A549 (cell line): ENCODE results near the gene SKI.

Experiments used
- BHLHE40 ChIP-seq: IDR thresholded peaks from 2 replicates; pipeline ENCODE4 v1.6.1; 2012; ENCODE audit warnings: low read depth, low read length, inconsistent platforms
- CBX2 ChIP-seq: fragments of 200-600 bp; sonication (generic); IDR thresholded peaks from 2 replicates; pipeline ENCODE4 v1.6.1; 2016; ENCODE audit warnings: low read depth, mild to moderate bottlenecking, borderline replicate concordance
- CEBPB ChIP-seq, 2 experiments: fragments of >200 bp in 1 of 2; sonication (Bioruptor Twin) in 1 of 2; formaldehyde crosslinking in 1 of 2; IDR thresholded peaks; 2 replicates each; pipeline ENCODE4 v1.6.1; 2012 to 2016
- CHD4 ChIP-seq: fragments of 200-600 bp; sonication (generic); IDR thresholded peaks from 2 replicates; pipeline ENCODE4 v1.6.1; 2016; ENCODE audit warnings: antibody characterized with exemption, mild to moderate bottlenecking, borderline replicate concordance
- EP300 ChIP-seq, 2 experiments: fragments of >200 bp; sonication (Bioruptor Twin); formaldehyde crosslinking; IDR thresholded peaks; 2 replicates in 1 of 2; 3 replicates in 1 of 2; pipeline ENCODE4 v1.6.1; 2016 to 2017
- GATA3 ChIP-seq: IDR thresholded peaks from 2 replicates; pipeline ENCODE4 v1.6.1; 2012; ENCODE audit warnings: borderline replicate concordance
- HDAC2 ChIP-seq: fragments of 200-600 bp; sonication (generic); IDR thresholded peaks from 2 replicates; pipeline ENCODE4 v1.6.1; 2016
- PHF8 ChIP-seq: fragments of 200-600 bp; sonication (generic); IDR thresholded peaks from 2 replicates; pipeline ENCODE4 v1.6.1; 2016; ENCODE audit warnings: low read depth, mild to moderate bottlenecking, antibody characterized with exemption, moderate library complexity, borderline replicate concordance
- RAD21 ChIP-seq, 2 experiments: fragments of >200 bp in 1 of 2; sonication (Bioruptor Twin) in 1 of 2; formaldehyde crosslinking in 1 of 2; IDR thresholded peaks in 1 of 2; conservative IDR thresholded peaks in 1 of 2; 2 replicates in 1 of 2; 3 replicates in 1 of 2; pipeline ENCODE4 v1.6.1; 2012 to 2018; ENCODE audit warnings: inconsistent platforms in 1 of 2
- RCOR1 ChIP-seq: fragments of 150-350 bp; IDR thresholded peaks from 2 replicates; pipeline ENCODE4 v1.6.1; 2014; ENCODE audit warnings: antibody characterized with exemption, low read length, low read depth
- RFX5 ChIP-seq: fragments of 450-650 bp; IDR thresholded peaks from 2 replicates; pipeline ENCODE4 v1.7.1; 2014; ENCODE audit warnings: antibody characterized with exemption, mild to moderate bottlenecking, moderate library complexity
- TF ChIP-seq, protein P1 (sequence below): fragments of >200 bp; sonication (Bioruptor Twin); formaldehyde crosslinking; IDR thresholded peaks from 3 replicates; pipeline ENCODE4 v1.5.1; 2016
- TF ChIP-seq, protein P2 (sequence below): fragments of 250-450 bp; sonication (Bioruptor Pico); IDR thresholded peaks from 2 replicates; pipeline ENCODE4 v1.5.0; 2021; ENCODE audit warnings: mild to moderate bottlenecking, moderate library complexity, borderline replicate concordance

DNA sequence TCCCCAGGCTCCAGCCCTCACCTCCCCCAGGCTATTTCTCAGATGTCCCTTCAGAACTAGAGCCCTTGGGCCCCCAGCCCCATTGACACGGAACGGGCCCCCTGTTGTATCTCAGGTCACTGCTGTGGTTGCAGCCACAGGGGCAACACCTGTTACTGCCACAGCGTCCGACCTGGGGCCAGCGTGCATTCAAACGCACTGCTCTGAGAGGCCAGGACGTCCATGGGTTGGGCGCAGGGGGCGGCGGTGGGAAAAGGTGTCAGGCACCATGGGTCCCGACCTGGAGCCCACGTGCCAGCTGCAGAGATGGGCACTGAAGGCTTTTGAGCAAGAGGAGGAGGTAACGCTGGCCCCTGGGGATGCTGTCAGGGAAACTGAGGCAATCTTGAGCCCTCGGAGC, 46.8 kb upstream of the SKI start:
- TF ChIP-seq RFX5 (no peak), EP300 (IDR thresholded peaks at IDR 0.05) (no peak), PHF8 (no peak), RCOR1 (no peak), CHD4 (no peak), CBX2 (no peak), BHLHE40 (no peak), RAD21 (conservative IDR thresholded peaks at IDR 0.05 in 1 of 2, IDR thresholded peaks at IDR 0.05 in 1 of 2) (no peak), GATA3 (no peak), CEBPB (IDR thresholded peaks at IDR 0.05) (no peak), HDAC2 (no peak)
- TF ChIP-seq, protein P1, sequence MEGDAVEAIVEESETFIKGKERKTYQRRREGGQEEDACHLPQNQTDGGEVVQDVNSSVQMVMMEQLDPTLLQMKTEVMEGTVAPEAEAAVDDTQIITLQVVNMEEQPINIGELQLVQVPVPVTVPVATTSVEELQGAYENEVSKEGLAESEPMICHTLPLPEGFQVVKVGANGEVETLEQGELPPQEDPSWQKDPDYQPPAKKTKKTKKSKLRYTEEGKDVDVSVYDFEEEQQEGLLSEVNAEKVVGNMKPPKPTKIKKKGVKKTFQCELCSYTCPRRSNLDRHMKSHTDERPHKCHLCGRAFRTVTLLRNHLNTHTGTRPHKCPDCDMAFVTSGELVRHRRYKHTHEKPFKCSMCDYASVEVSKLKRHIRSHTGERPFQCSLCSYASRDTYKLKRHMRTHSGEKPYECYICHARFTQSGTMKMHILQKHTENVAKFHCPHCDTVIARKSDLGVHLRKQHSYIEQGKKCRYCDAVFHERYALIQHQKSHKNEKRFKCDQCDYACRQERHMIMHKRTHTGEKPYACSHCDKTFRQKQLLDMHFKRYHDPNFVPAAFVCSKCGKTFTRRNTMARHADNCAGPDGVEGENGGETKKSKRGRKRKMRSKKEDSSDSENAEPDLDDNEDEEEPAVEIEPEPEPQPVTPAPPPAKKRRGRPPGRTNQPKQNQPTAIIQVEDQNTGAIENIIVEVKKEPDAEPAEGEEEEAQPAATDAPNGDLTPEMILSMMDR: no peak
- TF ChIP-seq, protein P2, sequence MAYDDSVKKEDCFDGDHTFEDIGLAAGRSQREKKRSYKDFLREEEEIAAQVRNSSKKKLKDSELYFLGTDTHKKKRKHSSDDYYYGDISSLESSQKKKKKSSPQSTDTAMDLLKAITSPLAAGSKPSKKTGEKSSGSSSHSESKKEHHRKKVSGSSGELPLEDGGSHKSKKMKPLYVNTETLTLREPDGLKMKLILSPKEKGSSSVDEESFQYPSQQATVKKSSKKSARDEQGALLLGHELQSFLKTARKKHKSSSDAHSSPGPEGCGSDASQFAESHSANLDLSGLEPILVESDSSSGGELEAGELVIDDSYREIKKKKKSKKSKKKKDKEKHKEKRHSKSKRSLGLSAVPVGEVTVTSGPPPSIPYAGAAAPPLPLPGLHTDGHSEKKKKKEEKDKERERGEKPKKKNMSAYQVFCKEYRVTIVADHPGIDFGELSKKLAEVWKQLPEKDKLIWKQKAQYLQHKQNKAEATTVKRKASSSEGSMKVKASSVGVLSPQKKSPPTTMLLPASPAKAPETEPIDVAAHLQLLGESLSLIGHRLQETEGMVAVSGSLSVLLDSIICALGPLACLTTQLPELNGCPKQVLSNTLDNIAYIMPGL: no peak
